SK-N-MC (cell line): Measurements from ENCODE around the gene OSBP.

Experiments
- EZH2 ChIP-seq: fragments of 200-600 bp; sonication (generic); IDR thresholded peaks from one replicate; pipeline ENCODE4 v1.6.1; 2017; ENCODE audit warnings: antibody characterized with exemption
- POLR2AphosphoS5 ChIP-seq: IDR thresholded peaks from 2 replicates; pipeline ENCODE4 v1.6.1; 2012; ENCODE audit warnings: mild to moderate bottlenecking, low read depth, low read length, borderline replicate concordance

DNA sequence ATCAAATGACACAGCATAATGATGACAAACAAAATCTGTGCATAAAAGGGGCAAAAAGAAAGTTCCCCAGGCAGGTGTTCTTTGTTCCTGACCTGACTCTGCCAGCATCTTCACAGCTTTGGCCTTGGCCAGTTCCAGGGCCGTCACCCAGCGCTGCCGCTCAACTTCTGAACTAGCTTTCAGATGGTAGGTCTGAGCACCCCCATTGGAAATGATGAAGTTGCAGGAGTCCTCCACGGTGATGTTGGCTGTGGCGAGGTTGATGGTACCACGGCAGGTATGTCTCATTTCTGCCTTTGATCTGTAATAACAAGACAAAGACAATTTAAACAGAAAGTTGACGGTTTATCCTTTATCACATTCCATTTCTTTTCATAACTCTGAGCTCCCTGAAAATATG, 5.3 kb downstream of the OSBP start:
- TF ChIP-seq EZH2 (no peak), POLR2AphosphoS5 (no peak)
